HG03060 (cell line): ENCODE measurements around the gene TP53TG3B.
"Not testable (repeated sequence)": the region's sequence is repeated elsewhere in the genome, so short reads cannot be mapped to it uniquely, and the experiment has no call there.

Experiments
- ATAC-seq: cut with Tn5 transposase; IDR thresholded peaks from one replicate; pipeline ENCODE4 v1.9.1; 2021; ENCODE audit warnings: low read depth, moderate number of reproducible peaks; ENCODE audit not compliant: unreplicated experiment

TP53TG3B gene

GRCh38 chr16:33360541-33360940 lies at the start of gene TP53TG3B:
TSS of gene TP53TG3B (plus strand) at chr16:33360841. CDS start at chr16:33360909, 68 bp downstream.
- not testable (repeated sequence) for ATAC-seq

GRCh38 chr16:33336226-33337012 lies 24.2 kb upstream of the TP53TG3B start:
- not testable (repeated sequence) for ATAC-seq

GRCh38 chr16:33337627-33338542 lies 22.8 kb upstream of the TP53TG3B start:
- ATAC-seq, result not testable (repeated sequence)

GRCh38 chr16:33338543-33338951 lies 22.1 kb upstream of the TP53TG3B start:
- not testable (repeated sequence) for ATAC-seq

GRCh38 chr16:33339093-33340061 lies 21.3 kb upstream of the TP53TG3B start:
- not testable (repeated sequence) for ATAC-seq
